ENCODE data around the gene GDAP1L1. TPM values are rescaled to one million over a fixed set of nuclear protein-coding genes. Genes with fewer than 3 reads are reported as not detected.

Gene GDAP1L1
- total RNA-seq, 1 experiment from 2014 or later = not detected

DNA sequence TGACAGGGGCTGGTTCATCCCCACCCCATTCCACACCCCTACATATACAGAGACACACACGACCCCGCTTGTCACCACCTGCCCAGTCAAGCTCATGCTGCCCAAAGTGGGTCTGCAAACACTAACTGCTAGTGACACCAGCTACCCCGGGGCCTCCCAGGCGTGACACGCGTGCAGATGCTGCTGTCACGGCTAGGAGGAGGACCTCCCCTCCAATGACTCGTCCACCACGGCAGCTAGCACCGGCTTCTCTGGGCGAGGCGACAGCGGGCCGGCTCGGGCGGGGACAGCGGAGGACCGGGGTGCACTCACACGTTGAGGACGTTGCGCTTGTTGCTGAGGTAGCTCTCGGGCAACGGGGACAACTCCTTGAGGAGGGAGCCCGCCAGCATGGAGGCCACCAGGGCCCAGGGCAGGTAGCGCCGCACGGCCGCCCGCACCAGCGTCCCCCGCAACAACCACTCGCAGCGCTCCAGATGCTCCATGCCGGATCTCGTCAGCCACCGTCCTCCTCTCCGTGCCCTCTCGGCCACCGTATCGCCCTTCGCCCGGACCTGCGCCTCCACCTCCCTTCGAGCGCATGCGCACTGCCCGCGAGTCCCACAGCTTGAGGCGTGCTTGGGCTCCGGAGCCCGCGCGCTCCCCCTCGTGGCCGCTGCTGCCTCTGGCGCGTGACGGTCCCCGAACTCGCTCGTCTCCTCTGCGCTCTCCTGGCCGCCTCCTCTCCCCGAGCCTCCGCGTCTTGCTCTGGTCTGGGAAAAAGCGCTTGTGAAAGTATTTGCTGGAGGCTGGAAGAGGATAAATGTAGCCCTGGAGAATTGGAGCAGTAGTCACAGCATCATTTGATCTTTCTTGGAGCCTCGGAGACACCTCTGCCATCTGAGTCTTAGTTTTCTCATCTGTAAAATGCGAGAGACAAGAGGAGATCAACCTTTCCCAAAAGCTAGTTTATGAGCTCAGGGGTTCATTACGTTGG, 63.8 kb downstream of the GDAP1L1 start, which contains the start of gene FITM2:
FITM2 (minus strand) TSS at position 539 of the 976 bp plus-strand sequence; CDS start at position 485, 54 bp downstream.
- Histone ChIP-seq H2AFZ (peak within 1 kb of the TSS; percentile 91), H3K27ac (no peak within 1 kb of the TSS), H3K4me3 (peak within 1 kb of the TSS; percentile 69), H3K36me3 (ENCODE audit: low read depth) (no peaks in the 10 kb centered on the region), H4K20me1 (ENCODE audit: insufficient read depth) (no peaks in the 10 kb centered on the region), H3F3A (ENCODE audit: insufficient read depth, low read depth) (no peaks in the 10 kb centered on the region), H3K79me2 (ENCODE audit: low read depth) (peaks cover 3% of the 10 kb centered on the region; the same call in 1 of the 2 replicates), H3K4me1 (replicated peaks; ENCODE audit: insufficient read depth) (peaks cover 10% of the 10 kb centered on the region), H3K9me3 (ENCODE audit: insufficient read depth, low read depth) (no peaks in the 10 kb centered on the region), H3K4me2 (peak within 1 kb of the TSS; percentile 93), H3K27me3 (ENCODE audit: insufficient read depth, low read depth) (no peaks in the 10 kb centered on the region), H3K9me2 (ENCODE audit: insufficient read depth) (no peaks in the 10 kb centered on the region)
- ChIA-PET CTCF (interaction anchor here (0.5 to 2.6 kb wide), 9 partner anchors 14 to 420 kb away, joined by 3 to 28 read pairs (median 4); no protein-coding TSS in a partner anchor), POLR2A (ENCODE audit: unreplicated experiment) (interaction anchor here (0.5 to 0.6 kb wide), 3 partner anchors 134 to 228 kb away, joined by 3 to 5 read pairs (median 5); no protein-coding TSS in a partner anchor)
- BruUV-seq (replicated peaks) = no TSS peak
- intact Hi-C loops (cut with micrococcal nuclease; ENCODE audit: unreplicated experiment) = loop anchor here (1.0 to 10.0 kb wide), 4 partner anchors 75 to 194 kb away; no protein-coding TSS in a partner anchor
- no peak for TF ChIP-seq EZH2 (IDR thresholded peaks at IDR 0.05; ENCODE audit: low read depth)
- TF ChIP-seq, protein P1, sequence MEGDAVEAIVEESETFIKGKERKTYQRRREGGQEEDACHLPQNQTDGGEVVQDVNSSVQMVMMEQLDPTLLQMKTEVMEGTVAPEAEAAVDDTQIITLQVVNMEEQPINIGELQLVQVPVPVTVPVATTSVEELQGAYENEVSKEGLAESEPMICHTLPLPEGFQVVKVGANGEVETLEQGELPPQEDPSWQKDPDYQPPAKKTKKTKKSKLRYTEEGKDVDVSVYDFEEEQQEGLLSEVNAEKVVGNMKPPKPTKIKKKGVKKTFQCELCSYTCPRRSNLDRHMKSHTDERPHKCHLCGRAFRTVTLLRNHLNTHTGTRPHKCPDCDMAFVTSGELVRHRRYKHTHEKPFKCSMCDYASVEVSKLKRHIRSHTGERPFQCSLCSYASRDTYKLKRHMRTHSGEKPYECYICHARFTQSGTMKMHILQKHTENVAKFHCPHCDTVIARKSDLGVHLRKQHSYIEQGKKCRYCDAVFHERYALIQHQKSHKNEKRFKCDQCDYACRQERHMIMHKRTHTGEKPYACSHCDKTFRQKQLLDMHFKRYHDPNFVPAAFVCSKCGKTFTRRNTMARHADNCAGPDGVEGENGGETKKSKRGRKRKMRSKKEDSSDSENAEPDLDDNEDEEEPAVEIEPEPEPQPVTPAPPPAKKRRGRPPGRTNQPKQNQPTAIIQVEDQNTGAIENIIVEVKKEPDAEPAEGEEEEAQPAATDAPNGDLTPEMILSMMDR (conservative IDR thresholded peaks at IDR 0.05) = peak; percentile 94
- peak; percentile 86 to 98 for DNase-seq

DNA sequence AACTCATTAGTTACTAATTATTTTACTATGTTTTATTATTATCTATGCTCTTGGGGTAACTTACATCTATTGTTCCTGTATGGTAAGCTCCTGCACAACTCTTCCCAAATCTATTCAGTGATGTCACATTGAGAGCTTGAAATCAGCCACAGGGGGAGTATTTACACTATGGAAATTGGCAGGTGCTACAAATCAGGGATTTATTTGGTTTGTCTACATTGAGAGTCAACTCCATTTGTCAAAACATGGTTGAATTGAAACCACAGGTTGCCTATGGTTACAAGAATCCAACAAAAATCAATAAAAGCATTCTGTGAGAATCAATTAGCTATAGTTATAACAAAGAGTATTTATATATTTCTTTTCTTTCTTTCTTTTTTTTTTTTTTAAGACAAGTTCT, 67.8 kb downstream of the GDAP1L1 start:
- Histone ChIP-seq H3F3A (ENCODE audit: insufficient read depth, low read depth) (no peaks in the 10 kb centered on the region), H3K9me2 (ENCODE audit: insufficient read depth) (no peaks in the 10 kb centered on the region), H3K27me3 (ENCODE audit: insufficient read depth, low read depth) (peaks cover 15% of the 10 kb centered on the region; the same call in 1 of the 2 replicates), H3K79me2 (ENCODE audit: low read depth) (peaks cover 3% of the 10 kb centered on the region; the same call in 1 of the 2 replicates), H3K9me3 (ENCODE audit: insufficient read depth, low read depth) (no peaks in the 10 kb centered on the region), H3K4me2 (no peak overlapping the region), H3K4me3 (no peak overlapping the region), H4K20me1 (ENCODE audit: insufficient read depth) (no peaks in the 10 kb centered on the region), H3K4me1 (replicated peaks; ENCODE audit: insufficient read depth) (peaks cover 6% of the 10 kb centered on the region), H3K36me3 (ENCODE audit: low read depth) (no peaks in the 10 kb centered on the region), H2AFZ (no peak overlapping the region), H3K27ac (no peak overlapping the region)
- POLR2A ChIA-PET (ENCODE audit: unreplicated experiment) = interaction anchor here (0.6 kb wide), 1 partner anchor 365 kb away, joined by 6 read pairs; no protein-coding TSS in a partner anchor
- DNase-seq = no peak
- intact Hi-C loops (cut with micrococcal nuclease; ENCODE audit: unreplicated experiment) = loop anchor here (10.0 kb wide), 1 partner anchor 150 kb away; no protein-coding TSS in a partner anchor
- CTCF ChIA-PET = interaction anchor here (0.7 kb wide), 1 partner anchor 197 kb away, joined by 11 read pairs; no protein-coding TSS in a partner anchor
- BruUV-seq (replicated peaks) = no TSS peak
- TF ChIP-seq, protein P1 (conservative IDR thresholded peaks at IDR 0.05) = no peak
- no peak for TF ChIP-seq EZH2 (IDR thresholded peaks at IDR 0.05; ENCODE audit: low read depth)

DNA sequence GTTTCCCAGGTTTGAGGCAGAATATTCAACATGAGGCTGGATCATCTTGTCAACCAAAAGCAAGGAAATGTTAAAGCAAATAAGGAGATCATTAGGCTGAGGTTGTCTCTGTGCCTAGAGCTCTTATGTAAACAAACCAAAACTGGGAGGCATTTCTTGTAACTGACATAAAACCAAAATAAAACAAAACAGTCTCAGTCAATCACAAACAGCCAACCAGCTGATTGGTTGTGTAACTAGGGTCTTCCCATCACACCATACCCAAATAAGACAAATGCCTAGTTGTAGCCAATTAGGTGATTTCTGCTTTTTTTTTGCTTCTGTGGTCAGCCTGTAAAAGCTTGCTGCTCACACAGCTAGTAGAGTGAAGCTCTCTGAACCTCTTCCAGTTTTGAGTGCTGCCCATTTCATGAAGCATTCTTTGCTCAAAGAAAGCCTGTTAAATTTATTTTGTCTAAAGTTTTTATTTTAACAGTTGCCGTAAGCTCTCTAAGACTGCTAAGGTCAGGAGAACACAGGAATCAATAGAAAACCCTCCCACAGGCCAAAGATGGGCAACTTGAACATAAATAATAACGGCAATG, 72.8 kb downstream of the GDAP1L1 start:
- Histone ChIP-seq H4K20me1 (ENCODE audit: insufficient read depth) (no peaks in the 10 kb centered on the region), H3K4me1 (replicated peaks; ENCODE audit: insufficient read depth) (no peaks in the 10 kb centered on the region), H3K9me3 (ENCODE audit: insufficient read depth, low read depth) (no peaks in the 10 kb centered on the region), H3K79me2 (ENCODE audit: low read depth) (no peaks in the 10 kb centered on the region), H2AFZ (no peak overlapping the region), H3K27me3 (ENCODE audit: insufficient read depth, low read depth) (peaks cover 15% of the 10 kb centered on the region; the same call in 1 of the 2 replicates), H3K4me3 (no peak overlapping the region), H3K4me2 (no peak overlapping the region), H3F3A (ENCODE audit: insufficient read depth, low read depth) (no peaks in the 10 kb centered on the region), H3K9me2 (ENCODE audit: insufficient read depth) (no peaks in the 10 kb centered on the region), H3K27ac (no peak overlapping the region), H3K36me3 (ENCODE audit: low read depth) (no peaks in the 10 kb centered on the region)
- BruUV-seq (replicated peaks) = no TSS peak
- no peak for TF ChIP-seq EZH2 (IDR thresholded peaks at IDR 0.05; ENCODE audit: low read depth)
- TF ChIP-seq, protein P1 (conservative IDR thresholded peaks at IDR 0.05) = no peak
- intact Hi-C loops (cut with micrococcal nuclease; ENCODE audit: unreplicated experiment) = loop anchor here (10.0 kb wide), 1 partner anchor 145 kb away; no protein-coding TSS in a partner anchor
- ChIA-PET CTCF (interaction anchor here (0.5 to 0.6 kb wide), 2 partner anchors 56 to 105 kb away, joined by 3 to 6 read pairs; no protein-coding TSS in a partner anchor), POLR2A (ENCODE audit: unreplicated experiment) (no interaction called here)
- no peak for DNase-seq
